Vagina (tissue), 2 donors: Measurements from ENCODE around the gene LRRC49.

ENCODE experiments used
- CTCF ChIP-seq, 3 experiments: fragments of 450-650 bp in 2 of 3; fragments of 200-600 bp in 1 of 3; sonication (generic) in 1 of 3; IDR thresholded peaks; one replicate each; pipeline ENCODE4 v1.5.1; 2017 to 2019; ENCODE audit warnings: antibody characterized with exemption in 3 of 3, mild to moderate bottlenecking in 2 of 3, moderate library complexity in 2 of 3
- POLR2A ChIP-seq, 2 donors: fragments of 450-650 bp; IDR thresholded peaks; one replicate each; pipeline ENCODE4 v1.6.1; 2017; ENCODE audit warnings: antibody characterized with exemption in 2 of 2, mild to moderate bottlenecking in 2 of 2, moderate library complexity in 2 of 2
- POLR2AphosphoS5 ChIP-seq, 2 donors: sonication (generic); formaldehyde crosslinking; IDR thresholded peaks; one replicate each; pipeline ENCODE4 v1.9.0; 2017; ENCODE audit warnings: antibody characterized with exemption in 2 of 2, mild to moderate bottlenecking in 2 of 2, low read depth in 1 of 2; ENCODE audit not compliant: insufficient read depth in 1 of 2

- no peak for TF ChIP-seq CTCF (IDR thresholded peaks at IDR 0.05)
- no peak for TF ChIP-seq POLR2A (IDR thresholded peaks at IDR 0.05)
- no peak for TF ChIP-seq POLR2AphosphoS5 (IDR thresholded peaks at IDR 0.05; ENCODE audit: insufficient read depth in 1 of 2, low read depth in 1 of 2)
These were observed 58.3 kb downstream of the LRRC49 start for GRCh38 chr15:70950953-70951352.
